Effector memory CD8-positive, alpha-beta T cell (primary cell): ENCODE results near the gene CCDC171.

Experiments
- ATAC-seq: fragments of 150-1000 bp; cut with Tn5 transposase; replicated peaks from 2 replicates; pipeline ENCODE4 v1.10.0; 2021; ENCODE audit warnings: mild to moderate bottlenecking, moderate library complexity
- DNase-seq, 3 experiments: peaks; one replicate each; pipeline ENCODE4 v3.0.0; 2021
- H3K27ac Mint-ChIP-seq, 2 donors: one replicate each; pipeline ENCODE4 v1.8.0; 2022; ENCODE audit warnings: mild to moderate bottlenecking in 2 of 2, mixed read lengths in 2 of 2, moderate library complexity in 2 of 2
- H3K27me3 Mint-ChIP-seq, 2 donors: one replicate each; pipeline ENCODE4 v1.8.0; 2022; ENCODE audit warnings: mixed read lengths in 2 of 2
- H3K36me3 Mint-ChIP-seq: one replicate; pipeline ENCODE4 v1.8.0; 2022; ENCODE audit warnings: mild to moderate bottlenecking, moderate library complexity, mixed read lengths; ENCODE audit not compliant: insufficient read depth
- H3K4me1 Mint-ChIP-seq, 2 donors: one replicate each; pipeline ENCODE4 v1.8.0; 2022; ENCODE audit warnings: low read depth in 2 of 2, mixed read lengths in 2 of 2
- H3K4me3 Mint-ChIP-seq, 2 donors: one replicate each; pipeline ENCODE4 v1.8.0; 2022; ENCODE audit warnings: mild to moderate bottlenecking in 2 of 2, mixed read lengths in 2 of 2, moderate library complexity in 2 of 2
- H3K9me3 Mint-ChIP-seq, 2 donors: one replicate each; pipeline ENCODE4 v1.8.0; 2022; ENCODE audit warnings: mixed read lengths in 2 of 2

The CCDC171 gene

GRCh38 chr9:15724612-15725011, 171.8 kb downstream of the CCDC171 start:
- Mint-ChIP-seq H3K27me3 (no peaks in the 10 kb centered on the region), H3K9me3 (no peaks in the 10 kb centered on the region), H3K4me1 (no peaks in the 10 kb centered on the region), H3K36me3 (no peaks in the 10 kb centered on the region), H3K27ac (no peak overlapping the region), H3K4me3 (no peak overlapping the region)
- DNase-seq (no peak), ATAC-seq (no peak)

GRCh38 chr9:15725953-15726352, 173.1 kb downstream of the CCDC171 start:
- Mint-ChIP-seq H3K4me3 (no peak overlapping the region), H3K27ac (no peak overlapping the region), H3K27me3 (no peaks in the 10 kb centered on the region), H3K4me1 (no peaks in the 10 kb centered on the region), H3K9me3 (no peaks in the 10 kb centered on the region), H3K36me3 (no peaks in the 10 kb centered on the region)
- no peak for DNase-seq
- no peak for ATAC-seq

GRCh38 chr9:15729507-15729906, 176.7 kb downstream of the CCDC171 start:
- H3K36me3 Mint-ChIP-seq = no peaks in the 10 kb centered on the region
- H3K27me3 Mint-ChIP-seq = no peaks in the 10 kb centered on the region
- no peaks in the 10 kb centered on the region for H3K9me3 Mint-ChIP-seq
- no peak overlapping the region for H3K4me3 Mint-ChIP-seq
- H3K27ac Mint-ChIP-seq = no peak overlapping the region
- ATAC-seq (no peak), DNase-seq (no peak)
- no peaks in the 10 kb centered on the region for H3K4me1 Mint-ChIP-seq

DNA sequence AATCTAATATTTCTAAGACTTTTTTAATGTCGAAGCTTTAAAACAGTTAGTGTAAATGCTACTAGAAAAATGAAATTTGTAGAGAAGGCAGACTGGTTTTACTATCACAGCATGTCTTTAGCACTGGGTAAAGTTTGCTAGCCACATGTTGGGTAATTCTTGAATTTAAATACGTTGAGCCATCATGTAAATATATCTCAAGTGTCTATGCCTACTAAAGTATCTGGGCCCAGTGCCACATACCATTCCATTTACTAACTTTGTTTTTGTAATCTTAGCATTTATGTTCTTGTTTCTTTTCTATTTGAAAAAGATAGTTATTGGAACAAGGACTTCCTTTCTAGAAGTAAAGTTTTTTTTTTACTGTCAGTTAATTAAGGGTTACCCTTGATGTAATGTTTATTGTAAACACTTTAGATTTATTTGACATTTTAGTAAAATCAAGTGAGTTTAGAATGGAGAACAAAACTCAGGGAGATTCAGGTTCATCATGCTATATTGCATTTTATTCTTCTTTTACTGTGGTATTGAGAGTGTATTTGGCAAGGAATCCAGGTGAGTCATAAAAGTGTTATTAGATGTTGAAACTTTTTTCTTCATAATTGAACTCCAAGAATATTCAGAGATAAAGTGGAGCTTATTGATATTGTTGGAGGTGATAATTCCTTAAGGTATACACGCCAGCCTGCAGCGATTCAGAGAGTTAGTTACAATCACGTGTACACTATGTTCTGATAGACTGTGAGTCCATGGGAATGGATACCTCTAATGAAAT, 182.4 kb downstream of the CCDC171 start:
- ATAC-seq (no peak), DNase-seq (no peak)
- no peak overlapping the region for H3K27ac Mint-ChIP-seq
- peaks cover 3% of the 10 kb centered on the region for H3K36me3 Mint-ChIP-seq
- no peaks in the 10 kb centered on the region for H3K9me3 Mint-ChIP-seq
- no peaks in the 10 kb centered on the region for H3K27me3 Mint-ChIP-seq
- H3K4me3 Mint-ChIP-seq = no peak overlapping the region
- no peaks in the 10 kb centered on the region for H3K4me1 Mint-ChIP-seq

GRCh38 chr9:15736569-15736968, 183.7 kb downstream of the CCDC171 start:
- Mint-ChIP-seq H3K9me3 (no peaks in the 10 kb centered on the region), H3K4me3 (no peak overlapping the region), H3K27ac (no peak overlapping the region), H3K36me3 (peaks cover 3% of the 10 kb centered on the region), H3K4me1 (no peaks in the 10 kb centered on the region), H3K27me3 (no peaks in the 10 kb centered on the region)
- no peak for ATAC-seq
- no peak for DNase-seq

DNA sequence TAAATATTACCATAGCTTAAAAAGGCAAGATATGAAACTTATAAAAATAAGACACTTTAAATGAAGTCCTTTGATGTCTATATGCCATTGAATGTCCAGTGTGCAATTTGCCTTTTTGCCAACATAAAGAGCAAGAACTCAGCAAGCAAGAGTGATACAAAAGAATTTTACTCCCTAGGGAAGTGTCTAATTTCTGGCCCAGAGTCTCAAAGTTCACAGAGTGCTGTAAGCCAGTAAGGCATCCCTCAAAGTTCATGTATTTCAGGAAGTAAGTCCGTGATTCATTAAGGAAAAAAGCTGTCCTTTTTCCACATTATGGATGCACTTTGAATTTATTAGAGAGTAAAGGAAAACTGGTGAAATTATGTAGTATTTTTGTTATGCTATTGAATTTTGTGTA, 185.2 kb downstream of the CCDC171 start:
- Mint-ChIP-seq H3K4me3 (no peak overlapping the region), H3K9me3 (no peaks in the 10 kb centered on the region), H3K4me1 (no peaks in the 10 kb centered on the region), H3K27me3 (no peaks in the 10 kb centered on the region), H3K27ac (no peak overlapping the region), H3K36me3 (peaks cover 3% of the 10 kb centered on the region)
- DNase-seq (no peak), ATAC-seq (no peak)

GRCh38 chr9:15741015-15741414, 188.2 kb downstream of the CCDC171 start:
- no peaks in the 10 kb centered on the region for H3K9me3 Mint-ChIP-seq
- ATAC-seq (no peak), DNase-seq (no peak)
- peaks cover 3% of the 10 kb centered on the region for H3K36me3 Mint-ChIP-seq
- H3K27me3 Mint-ChIP-seq = no peaks in the 10 kb centered on the region
- H3K27ac Mint-ChIP-seq = no peak overlapping the region
- H3K4me1 Mint-ChIP-seq = no peaks in the 10 kb centered on the region
- no peak overlapping the region for H3K4me3 Mint-ChIP-seq

- Mint-ChIP-seq H3K27ac (no peak overlapping the region), H3K36me3 (peaks cover 3% of the 10 kb centered on the region), H3K9me3 (peaks cover 8 to 12% of the 10 kb centered on the region in 2 donors), H3K4me1 (no peaks in the 10 kb centered on the region), H3K27me3 (no peaks in the 10 kb centered on the region), H3K4me3 (no peak overlapping the region)
- no peak for DNase-seq
- no peak for ATAC-seq
These were observed 190.7 kb downstream of the CCDC171 start for GRCh38 chr9:15743512-15743911.

GRCh38 chr9:15744196-15744595, 191.4 kb downstream of the CCDC171 start:
- Mint-ChIP-seq H3K4me3 (no peak overlapping the region), H3K27me3 (no peaks in the 10 kb centered on the region), H3K9me3 (peaks cover 8 to 12% of the 10 kb centered on the region in 2 donors), H3K4me1 (no peaks in the 10 kb centered on the region), H3K27ac (no peak overlapping the region), H3K36me3 (peaks cover 3% of the 10 kb centered on the region)
- ATAC-seq (no peak), DNase-seq (no peak)

DNA sequence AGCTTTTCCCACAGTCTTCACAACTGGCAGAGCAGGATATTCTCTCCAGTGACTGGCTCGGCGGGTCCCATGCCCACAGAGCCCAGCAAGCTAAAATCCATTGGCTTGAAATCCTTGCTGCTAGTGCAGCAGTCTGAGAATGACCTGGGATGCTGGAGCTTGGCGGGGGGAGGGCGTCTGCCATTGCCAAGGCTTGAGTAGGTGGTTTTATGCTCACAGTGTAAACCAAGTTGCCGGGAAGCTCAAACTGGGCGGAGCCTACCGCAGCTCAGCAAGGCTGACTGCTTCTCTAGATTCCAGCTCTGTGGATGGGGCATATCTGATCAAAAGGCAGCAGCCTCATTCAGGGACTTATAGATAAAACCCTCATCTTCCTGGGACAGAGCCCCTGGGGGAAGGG, 194.1 kb downstream of the CCDC171 start:
- ATAC-seq (no peak), DNase-seq (no peak)
- Mint-ChIP-seq H3K27me3 (no peaks in the 10 kb centered on the region), H3K36me3 (peaks cover 3% of the 10 kb centered on the region), H3K4me3 (no peak overlapping the region), H3K4me1 (no peaks in the 10 kb centered on the region), H3K9me3 (peaks cover 12 to 19% of the 10 kb centered on the region in 2 donors), H3K27ac (no peak overlapping the region)

GRCh38 chr9:15755660-15756059, 202.8 kb downstream of the CCDC171 start:
- Mint-ChIP-seq H3K27ac (no peak overlapping the region), H3K27me3 (no peaks in the 10 kb centered on the region), H3K4me3 (no peak overlapping the region), H3K9me3 (peaks cover 0 to 1% of the 10 kb centered on the region in 2 donors), H3K4me1 (no peaks in the 10 kb centered on the region), H3K36me3 (no peaks in the 10 kb centered on the region)
- DNase-seq = no peak
- no peak for ATAC-seq

DNA sequence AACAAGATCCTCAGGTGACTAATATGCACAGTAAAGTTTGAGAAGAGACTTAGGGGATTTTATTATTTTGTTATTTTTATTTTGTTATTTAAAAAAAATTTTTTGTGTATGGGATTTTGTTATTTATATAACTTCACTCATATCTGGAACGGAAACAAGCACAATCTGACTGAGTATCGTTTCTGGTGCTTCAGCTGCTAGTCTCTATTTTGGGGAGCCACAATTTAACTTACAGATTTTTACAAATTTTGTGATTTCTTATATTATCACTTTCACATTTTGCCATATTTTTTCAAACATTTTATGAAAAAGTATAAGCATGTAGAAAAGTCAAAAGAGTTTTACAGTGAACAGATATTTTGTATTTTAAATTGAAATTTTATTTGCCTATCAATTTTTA, 208.7 kb downstream of the CCDC171 start:
- H3K27me3 Mint-ChIP-seq = no peaks in the 10 kb centered on the region
- H3K4me1 Mint-ChIP-seq = no peaks in the 10 kb centered on the region
- peaks cover 0 to 1% of the 10 kb centered on the region in 2 donors for H3K9me3 Mint-ChIP-seq

GRCh38 chr9:15763371-15763770, 210.5 kb downstream of the CCDC171 start:
- Mint-ChIP-seq H3K27ac (no peak overlapping the region), H3K27me3 (no peaks in the 10 kb centered on the region)

More for the DNA sequence above, 208.7 kb downstream of the CCDC171 start:
- Mint-ChIP-seq H3K36me3 (no peaks in the 10 kb centered on the region), H3K4me3 (no peak overlapping the region), H3K27ac (no peak overlapping the region)
- ATAC-seq (no peak), DNase-seq (no peak)

DNA sequence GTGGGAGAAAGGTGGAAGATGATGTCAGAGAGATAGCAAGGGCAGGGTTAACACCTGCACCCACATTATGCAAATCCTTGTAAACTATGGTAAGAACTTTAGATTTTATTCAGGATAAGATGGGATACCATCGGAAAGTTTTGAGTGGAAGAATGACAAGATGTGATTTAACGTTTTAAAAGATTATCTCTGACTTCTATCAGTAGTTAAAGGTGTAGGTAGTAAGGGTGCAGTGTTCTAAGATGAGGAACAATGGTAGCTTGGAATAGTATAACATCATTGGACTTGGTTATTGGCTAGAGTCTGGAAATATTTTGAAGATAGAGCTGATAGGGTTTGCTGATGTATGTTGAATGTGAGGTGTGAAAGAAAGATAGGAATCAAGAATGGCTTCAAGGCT, 211.3 kb downstream of the CCDC171 start:
- ATAC-seq (no peak), DNase-seq (no peak)
- Mint-ChIP-seq H3K27ac (no peak overlapping the region), H3K4me3 (no peak overlapping the region), H3K4me1 (no peaks in the 10 kb centered on the region), H3K9me3 (no peaks in the 10 kb centered on the region), H3K27me3 (no peaks in the 10 kb centered on the region), H3K36me3 (no peaks in the 10 kb centered on the region)

More at GRCh38 chr9:15763371-15763770, 210.5 kb downstream of the CCDC171 start:
- Mint-ChIP-seq H3K9me3 (no peaks in the 10 kb centered on the region), H3K4me1 (no peaks in the 10 kb centered on the region), H3K36me3 (no peaks in the 10 kb centered on the region), H3K4me3 (no peak overlapping the region)
- ATAC-seq (no peak), DNase-seq (no peak)
